Cardiac fibroblast (primary cell): ENCODE results near the gene PITX1.
"Not testable (repeated sequence)": the region's sequence is repeated elsewhere in the genome, so short reads cannot be mapped to it uniquely, and the experiment has no call there.

ENCODE experiments used
- DNase-seq, 2 donors: peaks; one replicate each; pipeline versions ENCODE4 v3.0.0 to v3.0.0-alpha.2; 2010; ENCODE audit warnings: low read depth in 2 of 2
- H3K4me3 ChIP-seq, 2 donors: replicated peaks in 1 of 2; 1 replicate in 1 of 2; 2 replicates in 1 of 2; pipeline ENCODE4 v1.5.1; 2011; ENCODE audit warnings: low read depth in 2 of 2, low read length in 2 of 2, mild to moderate bottlenecking in 2 of 2, moderate library complexity in 1 of 2
- TF ChIP-seq, protein P1 (sequence below): IDR thresholded peaks from one replicate; pipeline ENCODE4 v1.5.1; 2011; ENCODE audit warnings: low read depth, mild to moderate bottlenecking, low read length, inconsistent platforms

PITX1 gene

DNA sequence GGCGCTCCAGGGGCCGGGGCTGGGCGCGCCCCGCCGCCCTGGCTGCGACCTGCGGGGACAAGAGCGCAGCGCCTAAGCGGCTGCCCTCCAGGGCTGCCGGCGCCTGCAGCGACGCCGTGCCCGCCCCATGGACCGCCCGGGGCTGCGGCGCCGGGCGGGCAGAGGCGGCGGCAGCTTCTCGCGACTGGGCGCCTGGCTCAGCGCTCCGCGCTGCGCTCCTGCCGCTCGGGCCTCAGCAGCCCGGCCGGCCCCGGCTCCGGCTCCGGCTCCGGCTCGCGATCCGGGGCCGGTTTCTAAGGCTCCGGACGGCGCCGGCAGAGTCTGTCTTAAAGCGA, at the start of gene PITX1:
Gene PITX1, minus strand, starts transcription at position 328 of the 335 bp plus-strand sequence. CDS start 347 bp downstream, outside the sequence.
- TF ChIP-seq, protein P1, sequence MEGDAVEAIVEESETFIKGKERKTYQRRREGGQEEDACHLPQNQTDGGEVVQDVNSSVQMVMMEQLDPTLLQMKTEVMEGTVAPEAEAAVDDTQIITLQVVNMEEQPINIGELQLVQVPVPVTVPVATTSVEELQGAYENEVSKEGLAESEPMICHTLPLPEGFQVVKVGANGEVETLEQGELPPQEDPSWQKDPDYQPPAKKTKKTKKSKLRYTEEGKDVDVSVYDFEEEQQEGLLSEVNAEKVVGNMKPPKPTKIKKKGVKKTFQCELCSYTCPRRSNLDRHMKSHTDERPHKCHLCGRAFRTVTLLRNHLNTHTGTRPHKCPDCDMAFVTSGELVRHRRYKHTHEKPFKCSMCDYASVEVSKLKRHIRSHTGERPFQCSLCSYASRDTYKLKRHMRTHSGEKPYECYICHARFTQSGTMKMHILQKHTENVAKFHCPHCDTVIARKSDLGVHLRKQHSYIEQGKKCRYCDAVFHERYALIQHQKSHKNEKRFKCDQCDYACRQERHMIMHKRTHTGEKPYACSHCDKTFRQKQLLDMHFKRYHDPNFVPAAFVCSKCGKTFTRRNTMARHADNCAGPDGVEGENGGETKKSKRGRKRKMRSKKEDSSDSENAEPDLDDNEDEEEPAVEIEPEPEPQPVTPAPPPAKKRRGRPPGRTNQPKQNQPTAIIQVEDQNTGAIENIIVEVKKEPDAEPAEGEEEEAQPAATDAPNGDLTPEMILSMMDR: no peak
- peak within 1 kb of the TSS; percentile 18 to 25 for H3K4me3 ChIP-seq
- DNase-seq: peak in 1 of 2 donors; percentile 20

DNA sequence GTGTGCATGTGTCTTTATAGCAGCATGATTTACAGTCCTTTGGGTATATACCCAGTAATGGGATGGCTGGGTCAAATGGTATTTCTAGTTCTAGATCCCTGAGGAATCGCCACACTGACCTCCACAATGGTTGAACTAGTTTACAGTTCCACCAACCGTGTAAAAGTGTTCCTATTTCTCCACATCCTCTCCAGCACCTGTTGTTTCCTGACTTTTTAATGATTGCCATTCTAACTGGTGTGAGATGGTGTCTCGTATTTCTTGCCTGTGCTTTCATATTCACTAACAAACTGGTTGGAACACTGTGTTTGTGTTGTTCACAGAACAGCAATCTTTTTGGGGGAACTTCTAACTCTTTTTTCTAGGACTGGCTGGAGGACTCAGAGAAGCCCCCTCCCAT, 49.3 kb upstream of the PITX1 start:
- DNase-seq, H3K4me3 ChIP-seq: not testable (repeated sequence)

DNA sequence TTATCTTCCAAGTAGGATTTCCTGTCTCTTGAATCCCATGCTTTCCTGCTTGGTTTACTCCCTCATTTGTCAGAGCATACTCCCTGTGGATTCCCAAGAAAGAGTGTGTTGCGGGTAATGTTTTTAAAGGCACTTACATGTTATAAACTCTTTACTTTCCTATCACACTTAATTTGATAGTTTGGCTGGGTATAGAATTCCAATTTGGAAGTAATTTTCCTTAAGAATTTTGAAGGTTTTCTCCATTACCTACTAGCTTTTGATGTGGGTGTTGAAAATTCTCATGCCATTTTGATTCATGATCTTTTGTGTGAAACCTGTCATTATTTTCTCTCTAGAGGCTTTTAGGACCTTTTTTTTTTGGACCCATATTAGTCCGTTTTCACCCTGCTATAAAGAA, 47.2 kb upstream of the PITX1 start:
- no peak for DNase-seq
- no peak overlapping the region for H3K4me3 ChIP-seq
- TF ChIP-seq, protein P1: no peak

DNA sequence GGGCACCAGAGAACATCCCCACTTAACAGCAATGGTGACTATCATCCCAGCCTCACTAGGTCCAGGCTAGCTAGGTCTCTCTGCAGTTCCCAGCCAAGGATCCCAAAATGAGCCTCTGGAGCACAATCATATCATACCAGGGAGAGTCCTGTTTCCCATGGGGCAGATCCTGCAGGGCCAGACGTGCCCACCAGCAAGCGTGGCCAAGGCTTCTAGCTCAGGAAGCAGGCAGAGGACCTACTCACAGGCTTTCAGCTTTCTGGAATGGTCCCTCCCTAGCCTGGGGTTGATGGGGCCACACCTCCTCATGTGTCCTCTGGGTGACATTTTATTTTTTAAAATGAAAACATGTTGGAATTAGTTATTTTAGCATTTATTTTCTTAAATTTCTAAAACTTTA, 45.7 kb upstream of the PITX1 start:
- TF ChIP-seq, protein P1: no peak
- no peak overlapping the region for H3K4me3 ChIP-seq
- DNase-seq: no peak

DNA sequence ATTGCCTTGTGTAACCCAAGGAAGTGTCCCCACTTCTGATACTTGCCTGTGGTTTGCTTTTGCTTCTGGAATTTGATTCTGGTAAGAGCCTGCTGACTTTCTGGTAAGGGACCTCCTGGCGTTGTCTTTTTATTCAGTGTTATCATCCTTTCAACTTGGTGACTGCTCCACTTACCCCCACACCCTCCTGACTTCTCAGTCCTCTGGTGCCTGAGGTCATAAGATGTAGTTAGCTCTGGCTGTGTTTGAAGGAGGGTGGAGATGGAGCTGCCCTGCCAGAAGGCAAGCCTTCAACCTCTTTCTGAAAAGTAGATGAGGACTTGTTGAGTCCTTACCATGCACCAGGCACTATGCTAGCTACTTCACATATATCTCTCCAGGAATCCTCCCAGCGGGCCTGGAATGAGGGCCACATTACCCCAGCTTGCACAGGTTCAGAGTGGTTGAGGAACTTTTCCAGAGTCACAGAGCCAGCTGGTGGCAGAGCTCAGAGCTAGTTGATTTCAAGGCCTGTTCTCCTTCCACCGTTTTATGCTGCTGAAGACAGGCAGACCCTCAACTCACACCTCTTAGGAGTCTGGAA, 45.2 kb upstream of the PITX1 start:
- TF ChIP-seq, protein P1: no peak
- DNase-seq: no peak
- no peak overlapping the region for H3K4me3 ChIP-seq

DNA sequence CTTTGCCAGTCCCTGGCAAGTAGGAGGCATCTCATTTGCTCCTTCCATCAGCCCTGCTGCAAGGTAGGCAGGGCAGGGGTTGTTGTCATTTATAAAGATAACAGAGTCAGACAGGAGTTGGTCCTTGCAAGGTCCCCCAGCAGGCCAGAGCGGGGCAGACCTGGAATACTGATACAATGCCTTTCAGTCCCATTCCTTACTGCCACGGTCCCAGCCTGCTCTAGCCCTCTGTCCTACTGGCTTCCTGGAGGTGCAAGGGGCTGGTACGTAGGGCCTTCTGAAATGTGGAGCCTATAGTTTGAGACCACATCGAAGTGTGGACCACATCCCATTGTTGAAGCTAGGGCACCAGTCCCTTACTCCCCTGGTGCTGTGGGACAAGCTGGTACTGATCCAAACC, 42.8 kb upstream of the PITX1 start:
- no peak overlapping the region for H3K4me3 ChIP-seq

DNA sequence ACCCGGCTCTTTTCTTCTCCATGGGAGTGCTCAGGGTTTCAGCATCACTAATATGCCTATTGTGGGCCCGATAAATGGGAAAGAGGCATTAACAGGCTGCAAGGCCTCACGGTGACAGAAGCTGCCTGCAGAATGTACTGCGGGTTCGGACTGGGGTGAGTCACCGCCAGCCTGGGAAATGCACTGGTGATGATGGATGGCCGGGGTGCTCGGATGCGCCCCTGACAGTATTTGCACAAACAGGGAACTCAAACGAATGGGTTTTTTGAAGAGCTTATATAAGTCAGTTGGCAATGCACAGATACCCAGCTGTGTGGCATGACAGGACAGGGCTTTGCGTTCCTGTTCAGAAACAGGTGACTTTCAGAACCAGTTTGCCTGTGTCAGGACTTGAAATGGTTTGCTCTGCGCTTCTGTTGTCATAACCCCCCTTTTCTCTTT, 42.0 kb upstream of the PITX1 start:
- no peak overlapping the region for H3K4me3 ChIP-seq
- DNase-seq: no peak
- TF ChIP-seq, protein P1: no peak

More for the DNA sequence above, 42.8 kb upstream of the PITX1 start:
- TF ChIP-seq, protein P1: no peak
- DNase-seq: no peak
